ENCODE data around the gene FGF18. TPM values are rescaled to one million over a fixed set of nuclear protein-coding genes. Genes with fewer than 3 reads are reported as not detected.

Gene FGF18
- total and polyA plus RNA-seq, 10 of the 15 experiments (the other 5 are each of a cell fraction or from before 2014, with no cell fraction given): 0.03 to 0.10 (median 0.06) TPM; not detected in 5

DNA sequence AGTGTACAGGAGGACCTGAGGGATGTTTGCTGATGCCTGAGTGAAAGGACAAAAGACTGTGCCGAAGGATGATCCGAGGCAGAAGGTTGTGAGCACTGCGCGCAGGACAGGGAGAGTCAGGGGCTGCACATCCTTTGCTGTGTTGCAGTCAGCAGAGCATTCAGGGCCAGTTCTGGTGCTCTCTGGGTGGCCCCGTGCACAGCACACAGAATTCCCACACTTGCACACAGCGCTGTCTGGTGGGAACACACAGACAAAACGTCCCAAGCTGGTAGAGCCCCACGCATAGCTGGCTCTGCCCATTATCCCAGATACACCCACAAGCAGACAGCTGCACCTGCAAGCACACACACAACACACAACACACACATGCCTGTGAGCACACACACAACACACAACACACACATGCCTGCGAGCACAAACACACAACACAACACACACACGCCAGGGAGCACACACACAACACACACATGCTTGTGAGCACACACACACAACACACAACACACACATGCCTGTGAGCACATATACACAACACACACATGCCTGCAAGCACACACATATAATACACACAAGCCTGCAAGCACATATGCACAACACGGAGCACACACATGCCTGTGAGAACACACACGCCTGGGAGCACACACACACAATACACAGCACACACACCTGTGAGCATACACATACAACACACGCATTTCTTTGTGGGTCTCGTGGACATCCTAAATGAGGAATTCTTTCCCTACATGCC is 74.4 kb downstream of the FGF18 start:
- BruUV-seq (replicated peaks): no TSS peak
- no peak overlapping the region for H2AFZ ChIP-seq (ENCODE audit: control insufficient read depth, low read depth, low read length)
- no peaks in the 10 kb centered on the region for H4K20me1 ChIP-seq (ENCODE audit: control insufficient read depth, insufficient read depth)
- no peak for TF ChIP-seq PAX5 (IDR thresholded peaks at IDR 0.05; ENCODE audit: borderline replicate concordance, low read depth, low read length)
- no peak for TF ChIP-seq MYB (IDR thresholded peaks at IDR 0.05; ENCODE audit: borderline replicate concordance, low read depth, low read length)
- no peak for TF ChIP-seq NR2C2 (IDR thresholded peaks at IDR 0.05; ENCODE audit: borderline replicate concordance, control insufficient read depth, insufficient read length, low read depth)
- TF ChIP-seq, protein P1, sequence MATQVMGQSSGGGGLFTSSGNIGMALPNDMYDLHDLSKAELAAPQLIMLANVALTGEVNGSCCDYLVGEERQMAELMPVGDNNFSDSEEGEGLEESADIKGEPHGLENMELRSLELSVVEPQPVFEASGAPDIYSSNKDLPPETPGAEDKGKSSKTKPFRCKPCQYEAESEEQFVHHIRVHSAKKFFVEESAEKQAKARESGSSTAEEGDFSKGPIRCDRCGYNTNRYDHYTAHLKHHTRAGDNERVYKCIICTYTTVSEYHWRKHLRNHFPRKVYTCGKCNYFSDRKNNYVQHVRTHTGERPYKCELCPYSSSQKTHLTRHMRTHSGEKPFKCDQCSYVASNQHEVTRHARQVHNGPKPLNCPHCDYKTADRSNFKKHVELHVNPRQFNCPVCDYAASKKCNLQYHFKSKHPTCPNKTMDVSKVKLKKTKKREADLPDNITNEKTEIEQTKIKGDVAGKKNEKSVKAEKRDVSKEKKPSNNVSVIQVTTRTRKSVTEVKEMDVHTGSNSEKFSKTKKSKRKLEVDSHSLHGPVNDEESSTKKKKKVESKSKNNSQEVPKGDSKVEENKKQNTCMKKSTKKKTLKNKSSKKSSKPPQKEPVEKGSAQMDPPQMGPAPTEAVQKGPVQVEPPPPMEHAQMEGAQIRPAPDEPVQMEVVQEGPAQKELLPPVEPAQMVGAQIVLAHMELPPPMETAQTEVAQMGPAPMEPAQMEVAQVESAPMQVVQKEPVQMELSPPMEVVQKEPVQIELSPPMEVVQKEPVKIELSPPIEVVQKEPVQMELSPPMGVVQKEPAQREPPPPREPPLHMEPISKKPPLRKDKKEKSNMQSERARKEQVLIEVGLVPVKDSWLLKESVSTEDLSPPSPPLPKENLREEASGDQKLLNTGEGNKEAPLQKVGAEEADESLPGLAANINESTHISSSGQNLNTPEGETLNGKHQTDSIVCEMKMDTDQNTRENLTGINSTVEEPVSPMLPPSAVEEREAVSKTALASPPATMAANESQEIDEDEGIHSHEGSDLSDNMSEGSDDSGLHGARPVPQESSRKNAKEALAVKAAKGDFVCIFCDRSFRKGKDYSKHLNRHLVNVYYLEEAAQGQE (IDR thresholded peaks at IDR 0.05; ENCODE audit: low read depth, low read length): no peak
- TF ChIP-seq, protein P2, sequence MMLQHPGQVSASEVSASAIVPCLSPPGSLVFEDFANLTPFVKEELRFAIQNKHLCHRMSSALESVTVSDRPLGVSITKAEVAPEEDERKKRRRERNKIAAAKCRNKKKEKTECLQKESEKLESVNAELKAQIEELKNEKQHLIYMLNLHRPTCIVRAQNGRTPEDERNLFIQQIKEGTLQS (IDR thresholded peaks at IDR 0.05; ENCODE audit: borderline replicate concordance, extremely low read depth, low read depth, low read length): no peak
- TF ChIP-seq SIX5 (IDR thresholded peaks at IDR 0.05; ENCODE audit: low read depth, low read length, severe bottlenecking): no peak
- TF ChIP-seq KDM1A (IDR thresholded peaks at IDR 0.05; ENCODE audit: borderline replicate concordance): no peak
- no peak for TF ChIP-seq IKZF1 (conservative IDR thresholded peaks at IDR 0.05)
- no peak for TF ChIP-seq NFIC (IDR thresholded peaks at IDR 0.05; ENCODE audit: low read depth, low read length)
- CTCF ChIA-PET: no interaction called here
- DNase-seq (ENCODE audit: low read depth, low spot score): no peak
- no peak overlapping the region for H3K4me2 ChIP-seq (ENCODE audit: control insufficient read depth, insufficient read depth)
- no peak for FAIRE-seq
- no peak overlapping the region for H3K4me3 ChIP-seq
- H3K36me3 ChIP-seq (ENCODE audit: control insufficient read depth in 2 of 2, insufficient read depth in 2 of 2, low read length in 1 of 2): no peaks in the 10 kb centered on the region
- WGBS (ENCODE audit: insufficient coverage, insufficient replicate concordance, low lambda C conversion rate, missing lambda C conversion rate): 56% methylated on average over 14 of the region's 14 CpGs
- no peak overlapping the region for H3K27ac ChIP-seq (ENCODE audit: control insufficient read depth, insufficient read depth)
- RAD21 ChIA-PET (ENCODE audit: unreplicated experiment): no interaction called here
- intact Hi-C loops (cut with micrococcal nuclease; ENCODE audit: unreplicated experiment): no loop called here
- H3K9me3 ChIP-seq (replicated peaks; ENCODE audit: control insufficient read depth, insufficient read depth, low read length): no peaks in the 10 kb centered on the region
- no peaks in the 10 kb centered on the region; a peak in 2 of 4 replicates for H3K27me3 ChIP-seq (replicated peaks in 1 of 2; ENCODE audit: control insufficient read depth in 2 of 2, insufficient read depth in 2 of 2, low read length in 1 of 2)
- no peak overlapping the region for H3K9ac ChIP-seq (ENCODE audit: control insufficient read depth, insufficient read depth, low read length)
- POLR2A ChIA-PET: no interaction called here
- in situ Hi-C loops (cut with MboI): no loop called here
- SMC1A ChIA-PET (ENCODE audit: uncharacterized antibody, unreplicated experiment): no interaction called here
- H3K4me1 ChIP-seq (ENCODE audit: control insufficient read depth, insufficient read depth, low read length): no peaks in the 10 kb centered on the region
- no peak for ATAC-seq
- no peaks in the 10 kb centered on the region for H3K79me2 ChIP-seq (ENCODE audit: control insufficient read depth, insufficient read depth, low read length)
